ENCODE measurements around the gene CFAP251.

GRCh38 chr12:122020795-122021192 lies 102.4 kb downstream of the CFAP251 start:
- TF ChIP-seq ZNF274 (IDR thresholded peaks at IDR 0.05; ENCODE audit: low read depth, low read length): no peak
- no peak for TF ChIP-seq YY1 (IDR thresholded peaks at IDR 0.05; ENCODE audit: insufficient read depth, insufficient read length)
